ENCODE measurements around the gene ZMIZ1.

DNA sequence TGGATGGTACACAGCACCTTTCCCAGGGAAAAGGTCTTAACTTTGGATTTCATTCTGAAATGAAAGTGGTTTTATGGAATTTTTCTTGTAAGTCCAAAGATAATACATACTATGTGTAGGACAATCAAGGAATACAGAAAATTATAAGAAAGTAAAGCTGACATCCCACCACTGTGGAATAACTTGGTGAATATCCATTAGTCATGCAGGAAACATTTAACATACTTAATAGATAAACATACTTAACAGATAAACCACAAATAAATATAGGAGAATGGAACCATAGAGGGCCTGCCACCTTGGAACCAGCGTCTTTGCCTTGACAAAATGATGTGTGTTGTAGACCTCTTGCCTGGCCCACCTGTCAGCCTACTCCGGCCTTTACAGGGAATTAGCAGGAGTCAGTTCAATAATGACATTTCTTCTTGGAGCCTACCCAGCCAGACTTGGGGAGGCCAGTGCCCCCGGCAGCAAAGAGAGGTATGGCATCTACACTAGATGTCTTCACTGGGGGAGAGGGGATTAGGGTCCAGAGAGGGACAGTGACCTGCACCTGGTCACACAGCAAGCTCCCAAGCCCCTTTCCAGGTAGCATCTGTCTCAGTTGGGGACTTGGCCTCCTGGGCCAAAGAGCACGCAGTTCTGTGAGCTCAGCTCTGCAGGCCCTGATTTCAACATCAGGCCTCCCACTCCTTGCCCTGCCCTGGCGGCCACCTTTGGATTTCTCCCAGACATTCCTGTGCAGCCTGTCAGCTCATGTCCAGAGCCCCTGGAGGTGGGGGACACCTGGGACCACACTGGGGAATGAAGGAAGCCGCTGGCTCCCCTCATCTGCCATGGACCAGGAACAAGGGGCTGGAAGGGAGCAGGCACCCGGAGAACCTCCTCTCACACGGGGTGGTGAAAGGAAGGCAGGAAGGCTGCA lies 165.9 kb downstream of the ZMIZ1 start:
- TF ChIP-seq, protein P1, sequence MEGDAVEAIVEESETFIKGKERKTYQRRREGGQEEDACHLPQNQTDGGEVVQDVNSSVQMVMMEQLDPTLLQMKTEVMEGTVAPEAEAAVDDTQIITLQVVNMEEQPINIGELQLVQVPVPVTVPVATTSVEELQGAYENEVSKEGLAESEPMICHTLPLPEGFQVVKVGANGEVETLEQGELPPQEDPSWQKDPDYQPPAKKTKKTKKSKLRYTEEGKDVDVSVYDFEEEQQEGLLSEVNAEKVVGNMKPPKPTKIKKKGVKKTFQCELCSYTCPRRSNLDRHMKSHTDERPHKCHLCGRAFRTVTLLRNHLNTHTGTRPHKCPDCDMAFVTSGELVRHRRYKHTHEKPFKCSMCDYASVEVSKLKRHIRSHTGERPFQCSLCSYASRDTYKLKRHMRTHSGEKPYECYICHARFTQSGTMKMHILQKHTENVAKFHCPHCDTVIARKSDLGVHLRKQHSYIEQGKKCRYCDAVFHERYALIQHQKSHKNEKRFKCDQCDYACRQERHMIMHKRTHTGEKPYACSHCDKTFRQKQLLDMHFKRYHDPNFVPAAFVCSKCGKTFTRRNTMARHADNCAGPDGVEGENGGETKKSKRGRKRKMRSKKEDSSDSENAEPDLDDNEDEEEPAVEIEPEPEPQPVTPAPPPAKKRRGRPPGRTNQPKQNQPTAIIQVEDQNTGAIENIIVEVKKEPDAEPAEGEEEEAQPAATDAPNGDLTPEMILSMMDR (IDR thresholded peaks at IDR 0.05) = peak in 1 of 4 experiments; percentile 3
- TF ChIP-seq POLR2A (IDR thresholded peaks at IDR 0.05) = no peak
